Measurements from ENCODE around the gene RAB41.
"Not testable (repeated sequence)": the region's sequence is repeated elsewhere in the genome, so short reads cannot be mapped to it uniquely, and the experiment has no call there.

RAB41 gene

DNA sequence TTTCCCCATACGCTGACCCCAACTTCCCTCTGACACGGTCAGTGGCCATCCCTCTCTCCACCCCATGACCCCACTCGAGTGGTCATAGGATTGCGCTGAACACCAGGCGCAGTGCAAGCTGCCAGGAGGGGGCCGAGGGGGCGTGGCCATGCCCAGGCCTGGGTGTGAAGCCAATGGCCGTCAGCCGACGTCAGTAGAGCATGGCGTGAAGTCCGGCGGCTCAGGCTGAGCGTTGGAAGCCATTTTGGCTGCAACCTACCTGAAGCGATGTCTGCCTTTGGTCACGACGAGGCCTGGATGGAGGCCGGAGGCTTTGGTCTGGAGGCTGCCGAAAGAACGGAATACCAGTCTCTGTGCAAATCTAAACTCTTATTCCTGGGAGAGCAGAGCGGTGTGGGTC is at the start of gene RAB41:
TSS of gene RAB41 (plus strand) at position 222 of the 400 bp plus-strand sequence. CDS start at position 268, 46 bp downstream.
- DNase-seq, result no peak

DNA sequence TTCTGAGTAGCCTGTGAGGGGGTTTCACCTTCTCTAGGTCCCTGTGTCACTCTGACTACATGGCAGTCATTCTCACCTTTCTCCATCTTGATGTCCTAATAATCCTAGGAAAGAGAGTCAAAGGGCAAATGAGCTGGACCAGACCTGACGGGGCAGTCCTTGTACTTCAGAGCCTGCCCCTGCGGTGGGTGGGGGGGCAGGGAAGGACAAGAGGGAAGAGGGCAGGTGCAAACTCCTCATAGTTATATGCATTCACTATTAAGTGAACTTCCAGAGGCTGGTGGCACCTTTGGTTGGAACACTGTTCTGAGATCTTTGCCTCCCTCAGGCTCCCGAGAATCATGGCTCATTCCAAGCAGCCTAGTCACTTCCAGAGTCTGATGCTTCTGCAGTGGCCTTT is 47.6 kb upstream of the RAB41 start, which contains the start of gene AWAT1:
TSS of gene AWAT1 (plus strand) at position 301 of the 400 bp plus-strand sequence. CDS start at position 342, 41 bp downstream.
- DNase-seq, result no peak

DNA sequence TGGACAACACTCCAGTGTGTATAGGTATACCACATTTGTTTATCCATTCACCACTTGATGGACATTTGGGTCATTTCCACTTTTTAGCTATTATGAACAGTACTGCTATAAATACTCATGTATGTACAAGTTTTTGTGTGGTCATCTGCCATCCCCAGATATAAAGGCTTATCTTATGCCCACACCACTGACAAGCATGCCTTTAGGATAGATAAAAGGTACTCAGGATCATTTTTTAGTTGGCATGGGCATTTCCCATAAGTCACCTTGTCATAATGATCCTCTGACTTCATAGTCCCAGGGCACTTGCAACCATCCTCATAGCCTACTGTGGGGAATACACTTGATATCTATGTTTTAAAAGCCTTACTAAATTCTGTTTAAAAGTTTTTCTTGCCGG is 41.2 kb upstream of the RAB41 start:
- DNase-seq, result no peak

DNA sequence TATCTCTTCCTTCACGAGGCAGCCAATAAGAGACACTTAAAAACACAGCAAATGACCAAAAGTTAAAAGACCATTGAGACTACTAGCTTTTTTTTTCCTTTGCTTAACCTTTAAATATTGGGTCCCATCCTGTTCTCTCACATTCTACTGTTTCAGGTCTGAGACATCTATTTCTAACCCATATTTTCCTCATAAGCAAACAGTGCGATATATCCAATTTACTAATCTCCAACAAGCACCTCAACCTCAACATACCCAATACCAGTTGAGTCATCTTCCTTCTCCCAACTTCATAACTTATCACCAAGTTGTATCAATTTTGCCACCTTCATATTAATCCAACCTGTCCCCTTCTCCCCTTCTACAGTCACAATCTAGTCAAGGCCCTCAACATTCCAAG is 40.5 kb upstream of the RAB41 start:
- DNase-seq, result no peak

DNA sequence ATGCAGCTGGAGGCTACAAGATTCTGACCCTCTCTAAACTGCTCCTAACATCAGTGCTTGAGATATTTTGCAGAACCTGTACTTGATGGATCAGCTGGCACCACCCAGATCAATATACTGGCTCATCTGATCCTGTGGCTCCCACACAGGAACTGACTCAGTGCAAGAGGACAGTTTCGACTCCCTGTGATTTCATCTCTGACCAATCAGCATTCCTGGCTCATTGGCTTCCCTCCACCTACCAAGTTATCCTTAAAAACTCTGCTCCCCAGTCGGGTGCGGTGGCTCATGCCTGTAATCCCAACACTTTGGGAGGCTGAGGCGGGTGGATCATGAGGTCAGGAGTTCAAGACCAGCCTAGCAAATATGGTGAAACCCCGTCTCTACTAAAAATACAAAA is 38.4 kb upstream of the RAB41 start:
- DNase-seq, result not testable (repeated sequence)

DNA sequence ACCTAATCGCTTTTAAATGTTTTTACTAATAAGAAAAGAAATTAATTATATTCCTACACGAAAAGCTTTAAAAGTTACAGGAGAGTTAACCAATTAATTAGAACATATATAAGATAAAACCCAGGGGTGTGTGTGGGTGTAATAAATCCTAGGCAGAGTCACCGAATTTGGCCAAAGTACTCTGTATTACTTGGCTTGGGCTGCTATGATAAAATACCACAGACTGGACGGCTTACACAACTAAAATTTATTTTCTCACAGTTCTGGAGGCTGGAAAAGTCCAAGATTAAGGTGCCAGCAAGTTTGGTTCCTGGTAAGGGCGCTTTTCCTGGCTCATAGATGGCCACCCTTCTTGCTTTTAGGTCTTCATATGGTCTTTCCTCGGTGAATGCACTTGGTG is 37.1 kb upstream of the RAB41 start:
- no peak for DNase-seq

DNA sequence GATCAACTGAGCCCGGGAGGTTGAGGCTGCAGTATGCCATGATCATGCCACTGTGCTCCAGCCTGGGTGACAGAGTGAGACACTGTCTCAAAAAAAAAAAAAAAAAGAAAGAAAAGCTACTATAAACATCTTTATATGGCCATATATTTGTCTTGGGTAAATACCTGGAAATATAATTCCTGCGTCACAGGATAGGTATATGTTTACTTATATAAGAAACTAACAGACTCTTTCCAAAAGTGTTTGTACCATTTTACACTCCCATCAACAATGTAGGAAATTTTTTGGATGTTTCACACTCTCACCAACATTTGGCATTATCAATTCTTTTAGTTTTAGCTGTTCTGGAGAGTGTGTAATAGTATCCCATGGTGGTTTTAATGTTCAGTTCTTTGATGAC is 34.7 kb upstream of the RAB41 start:
- no peak for DNase-seq

DNA sequence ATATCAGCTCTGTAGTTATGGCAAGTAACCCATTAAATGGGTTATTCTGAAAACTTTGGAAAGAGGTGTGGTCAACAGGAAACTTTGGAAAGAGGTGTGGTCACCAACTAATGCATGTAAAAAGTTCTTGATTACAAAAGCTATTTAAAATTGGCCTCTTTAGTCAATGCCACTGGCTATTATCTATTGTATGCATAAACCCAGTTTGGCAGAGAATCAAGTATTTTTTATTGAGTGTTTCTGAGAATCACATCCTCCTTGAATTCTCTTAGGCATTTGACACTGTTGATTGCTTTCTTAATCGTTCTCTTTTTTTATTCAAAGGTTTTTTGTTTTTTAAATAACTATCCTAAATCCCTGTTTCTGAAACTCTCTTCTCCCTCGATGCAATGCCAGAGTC is 29.5 kb upstream of the RAB41 start:
- DNase-seq, result no peak

DNA sequence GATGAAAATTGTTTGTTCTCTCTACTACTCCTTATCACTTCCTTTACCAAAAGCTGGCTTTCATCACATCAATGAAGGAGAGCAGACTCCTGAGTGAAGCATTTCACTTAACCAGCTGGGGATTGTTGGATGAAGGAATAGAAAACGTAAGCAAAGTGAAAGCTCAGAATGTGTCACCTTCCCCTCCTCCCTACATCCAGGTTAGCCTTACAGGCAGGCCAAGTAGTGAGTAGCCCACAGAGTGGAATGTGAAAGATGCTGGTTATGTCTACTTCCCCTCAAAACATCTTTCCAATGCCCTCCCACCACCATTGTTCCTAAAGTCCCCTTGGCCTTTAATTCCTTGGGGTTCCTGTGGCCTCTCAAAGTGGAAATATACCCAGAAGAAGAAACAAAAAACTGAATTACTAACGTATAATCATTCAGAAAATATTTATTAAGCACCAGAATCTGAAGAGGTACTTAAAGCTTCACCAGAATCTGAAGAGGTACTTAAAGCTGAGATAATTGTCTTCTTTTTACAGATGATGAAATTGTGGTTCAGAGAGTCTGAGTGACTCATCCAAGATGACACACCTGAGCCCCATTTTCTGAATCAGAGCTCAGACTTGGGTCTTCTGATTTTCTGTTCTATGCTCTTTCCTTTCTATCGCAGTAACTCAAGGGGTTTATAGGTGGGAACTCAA is 28.5 kb upstream of the RAB41 start:
- DNase-seq, result no peak

DNA sequence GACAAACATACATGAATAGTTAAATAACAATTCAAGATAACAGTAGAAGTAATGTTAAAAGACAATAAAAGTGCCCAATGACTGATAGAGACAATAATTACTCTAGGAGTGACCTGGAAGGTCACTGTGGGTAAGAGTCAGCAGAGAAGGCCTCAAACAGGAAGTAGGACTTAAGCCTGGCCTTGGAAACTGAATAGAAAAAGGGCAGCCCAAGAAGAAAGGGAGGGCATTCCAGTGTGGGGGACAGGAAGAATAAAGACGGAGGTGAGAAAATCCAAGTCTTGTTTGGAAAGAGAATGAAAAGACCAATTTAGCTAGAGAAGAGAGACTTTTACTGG is 27.9 kb upstream of the RAB41 start:
- no peak for DNase-seq

DNA sequence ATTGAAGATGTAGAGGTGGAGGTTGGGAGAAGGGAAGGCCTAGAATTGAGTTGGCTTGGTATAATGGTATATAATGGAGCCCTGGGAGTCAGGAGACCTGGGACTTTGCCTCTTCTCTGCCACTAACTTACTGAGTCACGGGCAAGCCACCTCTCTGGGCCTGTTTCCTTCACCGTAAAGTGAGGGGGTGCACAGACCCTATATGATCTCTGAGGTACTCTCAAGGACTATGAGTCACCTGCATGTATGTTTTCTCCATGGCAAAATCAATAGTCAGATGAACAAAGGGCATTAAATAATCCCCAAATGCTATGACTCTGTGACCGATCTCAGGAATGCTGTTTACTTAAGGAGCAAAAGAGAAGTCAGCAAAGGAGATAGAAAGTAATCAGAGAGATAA is 27.1 kb upstream of the RAB41 start:
- DNase-seq, result no peak

DNA sequence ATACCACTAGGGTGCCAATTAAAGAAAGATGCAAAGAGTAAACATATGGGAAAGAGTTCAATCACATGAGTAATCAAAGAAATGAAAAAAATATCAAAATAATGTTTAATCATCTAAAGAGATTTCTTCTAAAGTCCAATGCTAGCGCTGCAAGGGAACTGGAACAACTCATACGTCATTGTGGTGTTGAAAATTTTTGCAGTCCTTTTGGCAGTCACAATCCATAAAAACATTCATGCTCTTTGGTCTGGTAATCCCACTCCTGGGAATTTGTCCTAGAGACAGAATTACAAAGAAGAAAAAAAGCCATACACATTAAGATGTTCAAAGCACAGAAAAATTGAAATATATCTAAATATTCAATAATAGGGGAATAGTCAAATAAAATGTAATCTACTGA is 26.5 kb upstream of the RAB41 start:
- DNase-seq, result no peak

DNA sequence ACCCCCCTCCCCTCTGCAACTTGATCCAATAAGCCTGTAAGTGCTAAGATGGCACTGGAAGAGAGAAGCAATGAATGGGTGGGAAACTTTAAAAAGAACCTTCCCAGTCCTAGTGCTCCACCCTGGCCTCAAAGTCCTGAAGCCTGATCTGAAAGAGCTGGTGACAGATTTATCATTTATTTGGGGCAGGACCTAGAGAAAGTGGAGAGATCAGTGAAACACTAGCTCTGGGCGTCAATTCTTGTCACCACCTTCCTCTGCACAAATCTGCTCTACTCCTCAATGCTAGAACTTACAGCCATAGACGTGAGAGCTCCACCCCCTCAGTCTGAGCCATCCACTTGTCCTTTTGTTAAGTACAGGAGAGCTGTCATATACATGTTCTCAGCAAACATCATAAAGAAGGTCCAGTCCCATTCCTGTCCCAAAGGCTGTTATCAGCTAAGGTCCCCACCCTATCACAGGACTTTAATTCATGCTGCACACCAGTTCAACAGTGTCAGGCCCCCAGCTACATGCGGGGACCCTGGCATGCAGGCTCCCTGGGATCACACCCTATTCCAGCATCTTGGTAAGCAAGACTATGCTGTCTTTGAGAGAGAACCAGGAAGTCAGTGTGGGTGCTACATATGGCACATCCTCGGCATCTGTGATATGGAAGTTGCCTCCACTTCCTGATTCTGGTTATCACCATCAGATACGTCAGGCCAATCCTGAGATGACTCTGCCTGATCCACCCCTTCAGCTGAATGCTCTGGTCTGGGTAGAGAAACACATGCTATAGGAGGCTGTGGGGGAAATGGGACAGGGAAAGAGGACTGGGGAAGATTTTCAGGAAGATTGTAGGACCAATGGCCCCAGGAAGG is 24.3 kb upstream of the RAB41 start:
- DNase-seq, result no peak

DNA sequence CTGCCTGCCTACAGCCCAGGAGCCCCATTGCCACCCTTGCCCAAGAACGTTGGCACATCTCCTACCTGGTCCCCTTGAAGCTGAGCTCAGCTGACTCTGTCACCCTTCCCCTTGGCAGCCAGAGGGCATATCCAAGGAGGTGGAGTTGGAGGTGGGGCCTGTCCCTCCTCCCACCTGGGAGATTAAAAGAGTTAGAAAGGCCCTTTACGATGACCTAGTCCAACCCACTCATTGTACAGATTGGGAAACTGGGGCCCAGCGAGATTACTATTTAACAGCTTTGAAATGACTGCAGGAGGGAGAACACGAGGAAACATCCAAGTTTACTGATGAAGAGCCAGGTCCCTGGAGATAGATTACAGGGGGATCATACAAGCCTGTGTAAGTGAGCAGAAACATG is 21.9 kb upstream of the RAB41 start, which contains the start of gene P2RY4:
TSS of gene P2RY4 (minus strand) at position 101 of the 400 bp plus-strand sequence. CDS start 580 bp downstream, outside the sequence.
- DNase-seq, result no peak

DNA sequence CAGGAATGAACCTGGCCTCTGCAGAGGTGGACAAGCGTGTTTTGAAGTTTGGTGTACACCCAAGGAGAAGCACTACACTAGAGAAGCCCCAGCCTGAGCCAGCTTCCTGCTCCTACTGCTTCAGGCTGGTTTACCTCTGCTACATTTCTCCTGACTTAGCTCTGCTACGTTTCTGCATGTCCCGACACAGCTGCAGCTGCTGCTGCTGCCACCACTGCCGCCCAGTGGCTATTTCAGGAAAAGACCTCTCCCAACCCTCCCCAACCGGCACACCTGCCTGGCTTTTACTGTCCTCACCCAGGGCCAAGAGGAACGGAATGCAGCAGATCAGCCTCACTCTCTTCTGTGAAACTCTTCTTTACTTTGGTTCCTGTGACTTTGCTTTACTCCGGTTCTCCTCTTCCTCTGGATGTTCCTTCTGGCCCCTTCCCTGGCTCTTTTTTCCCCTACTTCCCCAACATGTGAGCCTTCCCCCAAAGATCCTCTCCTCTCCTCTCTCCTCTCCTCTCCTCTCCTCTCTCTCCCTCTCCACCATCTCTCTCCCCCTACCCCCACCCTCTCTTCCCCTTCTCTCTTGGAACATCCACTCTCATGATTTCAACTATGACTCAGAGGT is 18.9 kb upstream of the RAB41 start:
- DNase-seq, result peak; percentile 3

DNA sequence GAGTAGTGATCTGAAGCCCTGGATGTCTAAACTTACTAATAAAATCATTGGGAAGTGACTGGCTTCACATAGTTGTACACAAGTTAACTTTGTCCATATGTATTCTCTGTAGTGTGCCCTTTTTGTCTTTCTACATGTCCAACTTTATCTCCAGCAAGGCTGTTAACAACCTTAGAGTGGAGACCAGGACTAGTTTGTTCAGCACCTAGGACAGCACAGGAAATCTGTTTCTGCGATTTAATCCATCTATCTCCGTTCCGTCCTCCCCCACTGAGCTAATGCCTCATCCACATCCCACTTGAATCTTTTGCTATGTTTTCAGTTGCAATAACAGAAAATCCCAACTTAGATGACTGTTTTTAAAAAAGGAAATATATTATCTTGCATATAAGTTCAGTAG is 17.2 kb upstream of the RAB41 start:
- DNase-seq, result no peak

DNA sequence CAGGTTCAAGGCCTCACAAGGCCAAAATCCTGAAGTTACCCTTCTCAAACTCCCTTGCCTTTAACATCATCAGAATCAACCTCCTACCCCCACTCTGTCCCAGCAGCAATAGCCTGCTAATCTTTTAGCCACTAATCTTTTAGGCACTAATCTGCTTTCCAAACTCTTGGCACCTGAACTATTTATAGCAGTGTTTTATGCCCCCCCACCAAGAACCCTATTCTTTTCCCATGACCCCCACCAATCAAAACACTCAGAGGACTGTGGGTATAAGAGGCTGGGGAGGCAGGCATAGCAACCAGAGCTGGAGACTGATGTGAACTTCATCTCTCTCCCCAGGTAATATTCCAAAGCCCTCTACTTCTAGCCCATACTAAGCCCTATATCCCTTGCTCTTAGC is 13.9 kb upstream of the RAB41 start, which contains the start of gene ARR3:
TSS of gene ARR3 (plus strand) at position 301 of the 400 bp plus-strand sequence. CDS start 1,052 bp downstream, outside the sequence.
- DNase-seq, result no peak

DNA sequence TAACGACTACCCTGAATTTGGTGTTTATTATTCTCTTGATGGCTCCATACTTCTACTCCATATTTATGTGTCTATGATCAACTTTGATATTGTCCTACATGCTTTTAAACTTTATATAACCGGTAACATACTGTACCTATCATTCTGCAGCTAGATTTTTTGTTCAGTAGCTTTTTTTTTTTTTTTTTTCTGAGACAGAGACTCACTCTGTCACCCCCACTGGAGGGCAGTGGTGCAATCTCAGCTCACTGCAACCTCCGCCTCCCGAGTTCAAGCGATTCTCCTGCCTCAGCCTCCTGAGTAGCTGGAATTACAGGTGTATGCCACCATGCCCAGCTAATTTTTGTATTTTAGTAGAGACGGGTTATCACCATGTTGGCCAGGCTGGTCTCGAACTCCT is 7.9 kb upstream of the RAB41 start:
- DNase-seq, result not testable (repeated sequence)

DNA sequence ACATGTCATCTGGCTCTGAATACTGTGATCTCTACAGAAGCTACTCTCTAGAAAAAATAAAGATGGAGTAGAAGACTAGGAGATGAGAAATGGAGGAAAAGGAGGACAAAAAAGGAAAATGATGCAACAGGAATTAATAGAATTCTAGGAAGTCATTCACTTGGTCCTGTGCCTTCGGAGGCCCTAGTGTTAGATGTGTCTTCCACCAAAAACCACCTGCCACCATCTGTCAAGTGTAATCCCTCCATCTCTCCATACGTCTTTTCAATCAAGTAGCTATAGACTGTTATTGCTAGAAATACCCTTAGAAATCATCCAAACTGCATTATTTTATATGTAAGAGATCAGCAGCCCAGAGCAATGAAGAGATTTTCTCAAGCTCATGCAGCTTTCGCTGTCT is 2.9 kb upstream of the RAB41 start:
- no peak for DNase-seq

DNA sequence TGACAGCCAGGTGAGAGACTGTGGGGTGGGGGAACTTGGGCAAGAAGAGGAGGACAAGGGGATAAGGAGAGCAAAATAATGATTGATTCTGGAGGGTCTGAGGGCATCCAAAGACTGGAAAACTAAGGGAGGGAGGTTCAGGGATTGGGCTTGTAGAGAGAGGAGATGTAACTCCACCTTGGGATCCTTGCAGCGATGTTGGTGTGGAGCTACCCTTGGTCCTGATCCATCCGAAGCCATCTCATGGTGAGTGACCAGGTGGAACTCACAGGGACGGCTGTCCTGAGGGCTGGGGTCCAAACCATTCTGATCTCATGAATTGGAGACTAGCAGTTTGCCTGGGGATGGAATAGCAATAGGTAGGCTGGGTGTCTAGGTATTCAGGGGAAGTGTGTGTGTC is 1.4 kb upstream of the RAB41 start:
- DNase-seq, result no peak

DNA sequence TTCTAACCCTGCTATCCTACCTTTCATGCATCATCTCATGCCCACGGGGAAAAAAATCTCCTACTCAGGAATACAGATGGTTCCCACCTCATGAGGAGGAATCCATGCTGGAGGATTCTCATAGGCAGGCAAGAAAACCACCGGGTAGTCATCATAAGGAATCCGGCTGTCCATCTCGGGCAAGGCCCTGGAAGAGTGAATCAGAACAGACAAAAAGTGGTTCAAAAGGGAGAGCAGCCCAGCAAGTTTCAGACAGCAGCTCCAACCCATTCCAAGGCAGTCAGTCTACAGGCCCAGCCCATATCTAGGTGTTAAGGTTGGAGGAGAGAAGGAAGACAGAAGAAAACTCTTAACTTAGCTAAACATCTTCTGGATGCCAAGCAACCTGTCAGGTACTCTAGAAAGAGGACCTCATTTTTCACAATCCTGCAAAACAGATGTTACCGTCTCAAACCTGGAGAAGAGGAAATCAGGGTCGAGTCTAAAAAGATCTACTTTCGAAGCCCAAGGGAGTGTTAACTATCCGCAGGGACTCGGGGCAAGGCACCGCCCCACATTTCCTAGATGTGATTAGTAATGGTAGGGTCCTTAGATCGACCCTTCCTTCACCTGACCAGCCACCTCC is 7.3 kb downstream of the RAB41 start:
- DNase-seq, result no peak

DNA sequence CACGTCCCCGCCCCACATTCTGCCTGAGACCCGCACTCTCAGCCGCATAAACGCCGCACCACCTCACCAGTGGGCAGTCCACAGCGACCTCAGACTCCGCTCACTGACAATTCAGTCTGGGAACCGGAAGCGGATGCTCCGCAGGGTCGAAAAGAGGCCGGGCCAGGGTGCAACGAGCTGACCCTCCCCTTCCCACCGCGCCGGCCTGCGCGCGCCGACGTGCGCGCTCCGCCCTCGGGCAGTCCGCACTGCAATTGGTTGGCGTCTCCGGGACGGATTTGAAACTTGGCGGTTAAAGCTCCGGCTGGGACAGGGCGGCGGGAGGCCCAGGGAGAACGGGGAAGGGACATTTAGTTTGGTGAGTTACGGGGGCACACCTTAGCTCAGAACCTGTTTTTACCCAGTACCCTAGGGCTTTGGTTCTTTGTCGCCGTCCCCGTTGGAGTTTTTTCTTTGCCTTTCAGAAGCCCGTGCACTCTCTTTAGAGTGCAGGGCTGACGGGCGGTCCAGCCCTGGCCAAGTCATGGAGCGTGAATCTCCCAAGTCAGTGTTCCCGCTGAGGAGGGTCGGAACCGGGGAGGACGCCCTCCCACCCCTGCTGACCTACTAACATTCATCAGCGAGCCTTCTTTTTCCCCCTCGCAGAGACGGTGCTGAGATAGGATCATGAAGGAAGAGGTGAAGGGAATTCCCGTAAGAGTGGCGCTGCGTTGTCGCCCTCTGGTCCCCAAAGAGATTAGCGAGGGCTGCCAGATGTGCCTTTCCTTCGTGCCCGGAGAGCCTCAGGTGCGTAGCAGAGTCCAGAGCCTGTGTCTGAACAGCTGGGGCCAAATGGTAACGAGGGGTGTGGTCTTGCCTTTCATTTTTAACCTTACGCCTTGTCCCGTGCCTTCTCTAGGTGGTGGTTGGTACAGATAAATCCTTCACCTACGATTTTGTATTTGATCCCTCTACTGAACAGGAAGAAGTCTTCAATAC is 8.1 kb downstream of the RAB41 start, which contains the start of the genes KIF4A and PDZD11:
TSS of gene KIF4A (plus strand) at position 312 of the 978 bp plus-strand sequence. CDS start at position 667, 355 bp downstream.
TSS of gene PDZD11 (minus strand) at position 135 of the 978 bp plus-strand sequence. CDS start 586 bp downstream, outside the sequence.
- peak; percentile 79 for DNase-seq

Data from CD4-positive, alpha-beta T cell treated with Interferon gamma for 1 hour (primary cell).